Breast epithelium (tissue), 4 donors: ENCODE results near the gene BRCA2. TPM values are rescaled to one million over a fixed set of nuclear protein-coding genes. Genes with fewer than 3 reads are reported as not detected.

ENCODE experiments used
- DNase-seq, 2 donors: peaks; one replicate each; pipeline ENCODE4 v3.0.0-alpha.2; 2019; ENCODE audit warnings: low spot score in 2 of 2
- H3K27ac ChIP-seq, 2 donors: fragments of 200-600 bp; sonication (generic) in 1 of 2; one replicate each; pipeline ENCODE4 v1.5.1; 2016 to 2019; ENCODE audit warnings: mild to moderate bottlenecking in 1 of 2
- H3K27me3 ChIP-seq, 2 donors: fragments of 200-600 bp; sonication (generic) in 1 of 2; one replicate each; pipeline versions ENCODE4 v1.5.1 to v1.6.0; 2017 to 2019; ENCODE audit warnings: control low read depth in 1 of 2, mild to moderate bottlenecking in 1 of 2
- H3K36me3 ChIP-seq: fragments of 200-600 bp; one replicate; pipeline ENCODE4 v1.5.1; 2019
- H3K4me1 ChIP-seq, 2 donors: fragments of 200-600 bp; sonication (generic); one replicate each; pipeline ENCODE4 v1.5.1; 2016 to 2019; ENCODE audit warnings: control low read depth in 1 of 2
- H3K4me3 ChIP-seq, 3 donors: fragments of 200-600 bp; sonication (generic); 1 replicate in 2 of 3; 2 replicates in 1 of 3; pipeline ENCODE4 v1.5.1; 2016 to 2019; ENCODE audit warnings: mild to moderate bottlenecking in 3 of 3, moderate library complexity in 2 of 3
- H3K9me3 ChIP-seq, 2 donors: fragments of 200-600 bp; sonication (generic) in 1 of 2; one replicate each; pipeline ENCODE4 v1.5.1; 2016 to 2019; ENCODE audit warnings: control low read depth in 1 of 2
- CTCF ChIP-seq, 3 donors: fragments of 450-650 bp; IDR thresholded peaks; one replicate each; pipeline ENCODE4 v1.5.1; 2016 to 2017; ENCODE audit warnings: antibody characterized with exemption in 3 of 3, mild to moderate bottlenecking in 3 of 3, moderate library complexity in 3 of 3
- POLR2A ChIP-seq: fragments of 450-650 bp; IDR thresholded peaks from one replicate; pipeline ENCODE4 v1.6.1; 2016; ENCODE audit warnings: antibody characterized with exemption, mild to moderate bottlenecking, moderate library complexity
- POLR2AphosphoS5 ChIP-seq, 3 donors: sonication (generic); formaldehyde crosslinking; IDR thresholded peaks; one replicate each; pipeline ENCODE4 v1.6.1; 2017; ENCODE audit warnings: antibody characterized with exemption in 3 of 3
- intact Hi-C: fragments of 100-400 bp; cut with DNase I; formaldehyde crosslinking; loops from one replicate; pipeline ENCODE4 v1.15.1; 2023; ENCODE audit warnings: low total_unique reads
- total RNA-seq, 3 donors: library from RNA; depleted of rRNA; stranded (reverse); fragments of >200 nt; gene quantifications; one replicate each; pipeline ENCODE4 v1.1.0, GENCODE V29; 2016

BRCA2 gene
- total RNA-seq, 3 donors from 2014 or later, result 0.98 to 3.5 (median 1.3) TPM

- H3K4me3 ChIP-seq, result peak overlapping the region; percentile 16 to 35 (median 22)
- no peaks in the 10 kb centered on the region for H3K4me1 ChIP-seq
- intact Hi-C loops, result no loop called here
- no peaks in the 10 kb centered on the region for H3K9me3 ChIP-seq
- H3K27ac ChIP-seq, result no peak overlapping the region
- TF ChIP-seq POLR2AphosphoS5 (IDR thresholded peaks at IDR 0.05), result no peak
- TF ChIP-seq CTCF (IDR thresholded peaks at IDR 0.05), result peak; percentile 68 to 80 (median 80)
- DNase-seq, result no peak
- no peaks in the 10 kb centered on the region for H3K27me3 ChIP-seq
- H3K36me3 ChIP-seq, result no peaks in the 10 kb centered on the region
Observed at GRCh38 chr13:32310134-32310706, 5.1 kb upstream of the BRCA2 start.

GRCh38 chr13:32311188-32311897 is 4.0 kb upstream of the BRCA2 start:
- no peaks in the 10 kb centered on the region for H3K36me3 ChIP-seq
- H3K27me3 ChIP-seq, result no peaks in the 10 kb centered on the region
- H3K4me1 ChIP-seq, result no peaks in the 10 kb centered on the region
- no peaks in the 10 kb centered on the region for H3K9me3 ChIP-seq
- no peak overlapping the region for H3K27ac ChIP-seq
- DNase-seq, result no peak
- intact Hi-C loops, result no loop called here
- no peak overlapping the region for H3K4me3 ChIP-seq
- no peak for TF ChIP-seq CTCF (IDR thresholded peaks at IDR 0.05)
- TF ChIP-seq POLR2A, result no peak
- no peak for TF ChIP-seq POLR2AphosphoS5 (IDR thresholded peaks at IDR 0.05)

GRCh38 chr13:32314271-32315237 is 754 bp upstream of the BRCA2 start:
- intact Hi-C loops, result loop anchor here (5.0 kb wide), 1 partner anchor 1373 kb away; no protein-coding TSS in a partner anchor
- no peaks in the 10 kb centered on the region for H3K9me3 ChIP-seq
- no peak for TF ChIP-seq POLR2A
- TF ChIP-seq POLR2AphosphoS5 (IDR thresholded peaks at IDR 0.05), result no peak
- TF ChIP-seq CTCF (IDR thresholded peaks at IDR 0.05), result no peak
- peak in 1 of 2 donors; percentile 40 for DNase-seq
- no peaks in the 10 kb centered on the region for H3K27me3 ChIP-seq
- H3K4me3 ChIP-seq, result peak overlapping the region; percentile 59 to 79 (median 73)
- no peaks in the 10 kb centered on the region for H3K36me3 ChIP-seq
- H3K4me1 ChIP-seq, result no peaks in the 10 kb centered on the region
- H3K27ac ChIP-seq, result peak overlapping the region; percentile 98 to 99

- H3K36me3 ChIP-seq, result no peaks in the 10 kb centered on the region
- peak overlapping the region; percentile 98 to 99 for H3K27ac ChIP-seq
- H3K9me3 ChIP-seq, result no peaks in the 10 kb centered on the region
- H3K4me1 ChIP-seq, result no peaks in the 10 kb centered on the region
- peak overlapping the region; percentile 59 to 79 (median 73) for H3K4me3 ChIP-seq
- no peak for TF ChIP-seq POLR2A
- TF ChIP-seq POLR2AphosphoS5 (IDR thresholded peaks at IDR 0.05), result no peak
- TF ChIP-seq CTCF (IDR thresholded peaks at IDR 0.05), result no peak
- H3K27me3 ChIP-seq, result no peaks in the 10 kb centered on the region
- intact Hi-C loops, result loop anchor here (5.0 kb wide), 1 partner anchor 1371 kb away; no protein-coding TSS in a partner anchor
- no peak for DNase-seq
Observed at GRCh38 chr13:32316028-32316339, 676 bp downstream of the BRCA2 start.
